GM12801 (cell line): ENCODE results near the gene COQ10B.

ENCODE experiments used
- TF ChIP-seq, protein P1 (sequence below): IDR thresholded peaks from one replicate; pipeline ENCODE4 v1.5.1; 2011; ENCODE audit warnings: control low read depth; ENCODE audit not compliant: insufficient read length; ENCODE audit errors: extremely low read depth

Gene COQ10B

DNA sequence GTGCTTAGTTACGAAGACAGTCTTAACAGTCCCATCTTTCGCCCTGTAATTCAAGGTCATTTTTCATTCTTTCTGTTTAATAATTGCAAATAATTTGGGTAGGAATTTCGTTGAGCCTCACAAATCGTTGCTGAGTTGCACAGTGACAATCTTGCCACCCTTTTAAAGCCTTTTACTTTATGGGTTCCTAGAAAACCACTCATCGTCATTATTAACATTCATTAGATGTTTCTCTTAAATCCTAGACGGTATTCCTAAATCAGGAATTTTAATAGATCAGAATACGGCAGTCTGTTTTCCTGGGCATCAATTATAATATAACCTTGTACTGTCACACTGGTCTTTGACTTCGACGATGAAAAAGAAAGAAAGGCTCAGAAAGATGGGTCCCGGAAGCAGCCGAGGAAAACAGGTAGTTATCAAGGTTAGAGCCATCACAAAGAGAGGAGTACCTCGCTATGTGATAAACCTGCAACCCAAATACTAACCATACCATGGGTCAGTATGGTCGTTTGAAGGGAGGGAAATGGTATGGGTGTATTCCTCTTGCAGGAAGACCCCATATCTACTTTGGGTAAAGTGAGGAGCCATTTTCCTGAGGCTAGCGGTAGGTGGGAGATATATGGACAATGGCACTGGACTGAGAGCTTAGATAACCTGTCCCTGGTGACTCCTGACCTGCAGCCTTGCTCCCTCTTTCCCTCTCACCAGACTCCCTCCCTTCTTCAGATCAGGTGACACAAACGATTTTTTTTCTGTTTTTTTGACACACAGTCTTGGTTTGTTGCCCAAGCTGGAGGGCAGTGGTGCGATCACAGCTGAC is 17.5 kb upstream of the COQ10B start:
- TF ChIP-seq, protein P1, sequence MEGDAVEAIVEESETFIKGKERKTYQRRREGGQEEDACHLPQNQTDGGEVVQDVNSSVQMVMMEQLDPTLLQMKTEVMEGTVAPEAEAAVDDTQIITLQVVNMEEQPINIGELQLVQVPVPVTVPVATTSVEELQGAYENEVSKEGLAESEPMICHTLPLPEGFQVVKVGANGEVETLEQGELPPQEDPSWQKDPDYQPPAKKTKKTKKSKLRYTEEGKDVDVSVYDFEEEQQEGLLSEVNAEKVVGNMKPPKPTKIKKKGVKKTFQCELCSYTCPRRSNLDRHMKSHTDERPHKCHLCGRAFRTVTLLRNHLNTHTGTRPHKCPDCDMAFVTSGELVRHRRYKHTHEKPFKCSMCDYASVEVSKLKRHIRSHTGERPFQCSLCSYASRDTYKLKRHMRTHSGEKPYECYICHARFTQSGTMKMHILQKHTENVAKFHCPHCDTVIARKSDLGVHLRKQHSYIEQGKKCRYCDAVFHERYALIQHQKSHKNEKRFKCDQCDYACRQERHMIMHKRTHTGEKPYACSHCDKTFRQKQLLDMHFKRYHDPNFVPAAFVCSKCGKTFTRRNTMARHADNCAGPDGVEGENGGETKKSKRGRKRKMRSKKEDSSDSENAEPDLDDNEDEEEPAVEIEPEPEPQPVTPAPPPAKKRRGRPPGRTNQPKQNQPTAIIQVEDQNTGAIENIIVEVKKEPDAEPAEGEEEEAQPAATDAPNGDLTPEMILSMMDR, result no peak

DNA sequence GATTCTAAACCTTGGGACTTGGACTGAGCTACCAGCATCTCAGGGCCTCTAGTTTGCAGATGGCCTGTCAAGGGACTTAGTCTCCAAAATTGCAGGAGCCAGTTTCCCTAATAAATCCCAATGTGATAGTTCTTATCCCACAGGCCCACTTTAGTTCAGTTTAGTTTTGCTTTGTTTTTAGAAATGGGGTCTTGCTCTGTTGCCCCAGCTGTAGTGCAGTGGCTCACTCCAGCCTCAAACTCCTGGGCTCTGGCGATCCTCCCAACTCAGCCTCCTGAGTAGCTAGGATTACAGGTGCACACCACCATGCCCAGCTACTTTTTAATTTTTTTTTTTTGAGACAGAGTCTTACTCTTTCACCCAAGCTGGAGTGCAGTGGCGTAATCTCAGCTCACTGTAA is 16.0 kb upstream of the COQ10B start:
- TF ChIP-seq, protein P1, result no peak

DNA sequence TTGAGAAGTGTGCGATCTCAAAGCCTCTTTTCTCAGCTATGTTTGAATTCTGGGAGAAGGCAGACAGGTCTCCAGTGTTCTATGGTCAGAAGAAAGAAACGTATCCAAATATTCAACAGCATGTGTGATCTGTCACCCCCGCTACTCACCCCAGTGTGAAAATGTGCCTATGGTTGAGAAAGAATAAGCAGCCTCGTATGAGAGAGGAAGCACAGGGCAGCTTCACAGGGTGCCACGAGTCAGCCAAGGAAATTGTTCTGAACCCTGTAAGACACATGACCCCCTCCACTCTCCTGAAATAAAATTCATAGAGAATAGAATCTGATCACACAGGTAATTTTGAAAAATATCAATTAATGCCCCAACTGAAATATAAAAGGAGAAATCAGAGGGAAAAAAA is 10.5 kb upstream of the COQ10B start:
- TF ChIP-seq, protein P1, result no peak

DNA sequence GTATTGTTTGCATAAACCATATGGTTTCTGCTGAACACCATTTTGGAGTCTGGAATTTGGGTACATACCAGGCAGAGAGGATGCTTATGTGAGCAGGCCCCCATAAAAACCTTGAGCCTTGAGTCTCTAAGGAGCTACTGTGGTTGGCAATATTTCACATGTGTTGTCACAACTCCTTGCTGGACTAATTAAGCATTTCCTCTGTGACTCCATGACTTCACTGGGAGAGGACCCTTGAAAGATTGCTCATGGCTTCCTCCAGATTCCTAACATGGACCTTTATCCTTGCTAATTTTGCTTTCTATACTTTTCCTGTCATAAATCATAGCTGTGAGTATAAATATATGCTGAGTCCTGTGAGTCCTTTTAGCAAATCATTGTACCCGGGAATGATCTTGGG is 7.6 kb upstream of the COQ10B start:
- TF ChIP-seq, protein P1, result no peak

DNA sequence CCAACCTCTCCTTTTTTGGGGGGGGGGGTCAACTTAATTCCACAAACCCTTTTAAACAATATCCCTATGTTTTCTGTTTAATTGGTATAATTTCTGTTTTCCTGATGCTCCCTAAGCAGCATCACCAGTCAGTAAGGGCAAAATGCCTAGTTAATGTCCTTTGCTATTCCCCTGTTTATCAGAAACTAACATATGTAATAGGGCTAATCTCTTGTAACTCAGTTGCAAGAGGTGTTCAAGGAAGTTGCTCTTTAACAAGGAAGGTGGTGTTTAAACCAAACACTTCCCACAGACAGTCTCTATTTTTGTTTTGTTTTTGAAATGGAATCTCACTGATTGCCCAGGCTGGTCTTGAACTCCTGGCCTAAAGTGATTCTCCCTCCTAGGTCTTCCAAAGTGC is 6.5 kb upstream of the COQ10B start:
- TF ChIP-seq, protein P1, result no peak

DNA sequence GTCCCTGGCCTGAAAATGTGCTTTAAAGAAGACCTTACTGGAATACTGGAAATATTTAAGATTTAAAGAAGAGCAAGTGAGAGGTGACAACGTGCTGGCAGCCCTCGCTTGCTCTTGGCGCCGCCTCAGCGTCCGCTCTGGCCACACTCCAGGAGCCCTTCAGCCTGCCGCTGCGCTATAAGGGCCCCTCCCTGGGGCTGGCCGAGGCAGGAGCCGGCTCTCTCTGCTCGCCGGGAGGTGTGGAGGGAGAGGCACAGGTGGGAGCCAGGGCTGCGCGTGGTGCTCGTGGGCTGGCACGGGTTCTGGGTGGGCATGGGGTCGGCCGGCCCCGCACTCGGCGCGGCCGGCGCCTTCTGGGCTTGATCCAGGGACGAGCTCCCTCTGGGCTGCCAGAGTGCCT is 2.9 kb upstream of the COQ10B start:
- TF ChIP-seq, protein P1, result no peak

DNA sequence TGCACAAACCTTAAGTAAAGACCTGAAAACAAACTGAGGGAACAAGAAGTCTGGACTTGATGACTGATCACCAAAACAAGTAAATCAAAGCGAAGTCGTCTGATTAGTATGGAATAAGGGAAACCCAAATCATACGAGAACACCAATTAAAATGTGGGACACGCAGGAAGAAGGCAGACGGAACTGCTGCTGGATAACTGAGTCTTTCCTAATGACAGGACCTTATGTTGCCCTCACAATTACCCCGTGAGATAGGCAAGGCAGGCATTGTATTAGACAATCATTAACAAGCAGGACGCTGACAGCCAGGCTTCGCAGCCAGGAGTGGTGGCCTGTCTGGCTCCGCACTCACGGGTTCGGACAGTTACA is 614 bp upstream of the COQ10B start:
- TF ChIP-seq, protein P1, result no peak

DNA sequence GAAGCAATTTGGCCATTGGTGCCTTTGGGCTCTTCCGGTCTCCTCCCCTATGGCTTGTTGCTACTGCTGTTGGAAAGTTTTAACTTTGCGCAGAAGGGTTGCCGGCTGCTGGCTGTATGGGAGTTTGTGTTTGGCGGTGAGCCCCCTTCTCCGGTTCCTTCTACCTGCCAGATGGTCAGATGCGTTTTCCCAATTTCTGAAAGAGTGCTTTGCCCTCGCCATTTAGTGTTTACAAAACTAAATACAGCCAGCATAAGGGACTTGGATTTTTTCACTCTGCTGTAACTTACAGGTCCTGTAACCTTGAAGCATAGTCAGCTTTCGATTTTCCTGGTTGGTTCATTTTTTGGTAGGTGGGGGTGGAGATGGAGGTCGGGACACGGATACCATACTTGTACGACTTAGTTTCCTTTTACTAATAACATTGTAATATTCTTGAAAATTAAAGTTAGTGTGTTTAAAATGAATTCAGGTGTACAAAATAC is 604 bp downstream of the COQ10B start:
- TF ChIP-seq, protein P1, result no peak
